NCI-H128 (cell line): ENCODE measurements around the gene PGS1.

Experiments
- DNase-seq: peaks from one replicate; lab custom pipeline; 2025; ENCODE audit not compliant: unreplicated experiment; lab: John Stamatoyannopoulos, UW

PGS1 gene

DNA sequence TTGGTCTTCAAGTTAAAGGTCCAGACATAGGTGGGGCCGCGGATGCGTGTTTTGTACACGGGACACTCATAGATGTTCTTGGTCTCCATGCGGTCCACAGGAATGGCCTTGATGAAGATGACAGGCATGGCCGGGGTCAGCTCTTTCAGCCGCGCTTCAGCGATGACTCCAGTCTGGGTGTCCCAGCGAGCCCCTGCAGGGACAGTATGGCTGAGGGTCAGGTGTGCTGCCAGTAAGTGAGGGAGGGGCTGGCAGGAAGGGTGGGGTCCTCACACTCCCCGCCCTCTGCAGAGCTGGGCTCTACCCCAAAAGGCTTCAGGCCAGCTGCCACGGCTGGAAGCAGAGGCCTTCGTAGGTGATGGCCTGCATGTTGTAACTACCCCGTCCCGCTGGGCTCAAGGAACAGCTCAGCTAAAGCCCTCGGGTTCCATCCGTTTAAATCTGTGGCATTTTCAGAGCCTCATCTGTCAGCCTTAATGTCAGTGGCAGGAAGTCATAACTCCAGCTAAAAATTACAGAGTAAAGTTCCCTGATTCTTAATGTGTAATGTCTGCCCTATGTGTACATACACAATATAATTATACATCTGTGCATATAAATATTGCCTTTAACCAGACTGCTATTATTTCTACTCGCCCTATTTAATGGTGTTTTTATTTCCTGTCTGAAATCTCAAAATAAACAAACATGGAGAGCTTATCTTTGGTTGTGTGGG is 45.7 kb downstream of the PGS1 start:
- no peak for DNase-seq

DNA sequence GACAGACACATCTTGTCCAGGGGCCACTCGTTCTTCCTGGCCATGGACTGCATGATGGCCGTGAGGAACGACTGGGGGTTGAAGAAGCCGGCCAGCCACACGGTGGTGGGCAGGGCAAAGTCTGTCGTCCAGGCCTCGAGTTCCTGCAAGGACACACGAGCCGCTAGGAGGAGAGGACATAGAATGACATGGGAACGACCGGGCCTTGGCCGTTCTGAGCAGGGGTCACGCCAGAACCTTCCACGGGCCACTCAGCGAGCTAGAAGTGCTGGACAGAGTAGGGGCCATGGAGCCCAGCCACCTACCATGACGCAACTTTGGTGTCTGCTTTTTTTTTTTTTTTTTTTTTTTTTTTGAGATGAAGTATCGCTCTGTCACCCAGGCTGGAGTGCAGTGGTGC is 47.0 kb downstream of the PGS1 start:
- no peak for DNase-seq

DNA sequence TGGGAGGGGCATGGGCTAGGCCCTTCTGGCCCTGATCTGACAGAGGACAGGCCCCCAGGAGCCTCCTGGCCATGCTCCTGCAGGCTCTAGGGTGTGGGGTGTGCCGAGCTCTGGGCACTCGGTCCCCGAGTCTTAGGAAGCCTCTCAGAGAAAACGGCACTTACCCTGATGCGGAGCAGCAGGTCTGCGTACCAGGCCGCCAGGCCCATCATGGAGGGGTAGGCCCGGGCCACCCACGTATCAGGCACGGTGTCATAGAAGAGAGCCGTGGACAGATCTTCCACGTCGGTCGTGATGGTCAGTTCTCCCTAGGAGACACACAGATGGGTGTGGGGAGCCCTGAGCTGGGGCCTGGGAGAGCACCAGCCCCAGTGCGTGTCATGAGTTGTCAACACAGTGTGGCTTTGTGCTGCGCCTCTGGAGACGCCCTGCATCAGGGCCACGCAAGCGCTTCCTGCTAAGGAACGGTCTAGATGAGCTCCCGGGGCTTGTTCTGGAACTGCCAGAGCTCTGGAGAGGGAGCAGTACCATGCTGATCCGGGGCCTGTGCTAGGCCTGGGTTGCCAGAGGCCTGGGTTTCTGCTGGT is 47.9 kb downstream of the PGS1 start:
- no peak for DNase-seq

DNA sequence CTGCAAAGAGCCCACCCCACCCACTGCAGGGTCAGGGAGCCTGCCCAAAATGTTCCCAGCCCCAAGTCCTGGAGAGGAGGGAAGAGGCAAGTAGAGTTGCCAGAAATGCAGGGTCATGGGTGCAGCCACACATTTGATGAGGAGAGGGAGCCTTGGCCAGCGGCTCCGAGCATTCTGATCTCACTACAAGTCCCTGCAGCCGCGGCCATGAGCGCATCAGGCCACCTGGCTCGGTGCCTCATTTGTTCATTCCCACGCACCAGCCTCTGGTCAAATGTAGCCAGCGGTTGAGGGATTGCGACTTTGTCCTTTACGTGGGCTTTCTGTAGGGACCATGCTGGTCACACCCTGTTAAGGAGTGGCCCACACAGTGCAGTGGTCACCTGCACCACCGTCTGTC is 48.7 kb downstream of the PGS1 start:
- DNase-seq, result no peak

DNA sequence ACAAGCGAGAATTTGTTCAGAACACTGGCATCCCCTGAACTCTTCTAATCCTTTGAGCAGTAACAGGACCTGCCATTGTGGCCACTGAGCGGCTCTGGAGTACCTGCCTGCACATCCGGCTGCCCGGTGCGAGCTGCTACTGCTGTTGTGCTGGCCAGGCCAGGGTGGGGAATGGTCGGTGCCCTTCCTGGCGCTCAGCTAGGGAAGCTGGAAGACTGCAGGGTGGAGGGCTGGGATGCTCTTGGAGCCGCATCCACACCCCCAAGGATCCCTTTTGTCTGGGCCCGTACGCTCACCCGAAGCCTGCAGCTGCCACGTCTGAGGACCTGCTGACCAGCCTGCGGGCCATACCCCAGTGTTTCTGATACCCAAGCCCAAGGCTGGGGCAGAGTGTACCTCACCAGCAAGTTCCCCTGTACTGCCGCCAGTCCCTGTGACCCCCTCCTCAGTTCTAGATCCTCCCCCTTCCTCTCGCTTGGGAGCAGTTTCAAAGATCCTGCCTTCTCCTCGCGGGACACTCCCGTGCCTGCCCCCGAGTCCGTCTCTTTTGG is 49.7 kb downstream of the PGS1 start:
- DNase-seq, result no peak

DNA sequence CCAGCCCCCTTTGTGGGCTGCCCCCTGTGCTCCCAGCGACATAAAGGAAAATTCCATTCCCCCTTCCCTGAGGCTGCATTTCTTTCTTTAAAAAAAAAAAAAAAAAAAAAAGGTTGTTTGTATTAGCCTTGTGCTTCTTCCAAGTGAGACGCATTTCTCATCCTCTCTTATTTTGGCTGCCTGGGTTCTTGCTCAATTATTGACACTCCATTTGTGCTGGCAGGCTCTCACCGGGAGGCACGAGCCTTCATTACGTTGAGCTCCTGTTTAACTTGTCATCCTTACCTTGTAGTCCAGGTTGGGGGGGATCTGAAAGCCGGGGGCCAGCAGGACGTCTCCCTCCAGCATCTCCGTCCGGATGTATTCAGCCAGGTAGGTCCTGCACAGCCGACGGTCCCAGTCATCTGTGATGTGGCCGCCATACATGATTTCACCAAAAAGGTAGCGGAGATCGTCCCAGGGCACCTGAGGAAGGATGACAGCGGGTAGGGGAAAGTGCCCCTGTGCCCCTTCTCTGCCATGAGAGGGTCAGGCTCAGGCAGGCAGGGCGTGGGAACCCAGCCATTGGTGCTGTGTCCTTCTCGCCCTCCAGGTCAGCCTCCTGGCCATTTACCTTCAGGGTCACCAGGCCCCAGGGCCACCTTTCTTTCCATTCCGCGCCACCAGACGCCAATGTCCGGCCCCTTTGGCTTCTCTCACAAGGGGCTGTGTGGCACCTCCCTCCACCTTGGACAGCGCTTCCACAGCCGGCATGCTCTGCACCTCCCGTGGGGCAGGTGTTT is 50.6 kb downstream of the PGS1 start:
- DNase-seq, result no peak

DNA sequence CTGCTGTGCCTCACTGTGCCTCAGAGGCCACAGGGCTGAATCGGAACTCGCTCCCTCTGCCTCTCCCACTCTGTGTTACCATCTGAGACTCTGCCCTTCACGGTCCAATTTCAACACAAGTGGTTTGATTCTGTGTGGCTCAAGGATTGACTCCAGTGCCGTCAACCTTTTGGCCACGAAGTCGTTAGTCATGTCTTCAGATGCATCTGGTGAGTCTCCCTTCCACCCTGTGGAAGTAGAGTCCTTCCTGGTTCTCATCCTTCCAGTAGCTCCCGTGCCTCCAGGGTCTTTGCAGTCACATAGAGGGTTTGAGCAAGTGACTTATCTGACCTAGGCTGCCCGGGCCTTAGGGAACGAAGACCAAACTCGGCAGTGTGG is 51.2 kb downstream of the PGS1 start:
- DNase-seq, result no peak

DNA sequence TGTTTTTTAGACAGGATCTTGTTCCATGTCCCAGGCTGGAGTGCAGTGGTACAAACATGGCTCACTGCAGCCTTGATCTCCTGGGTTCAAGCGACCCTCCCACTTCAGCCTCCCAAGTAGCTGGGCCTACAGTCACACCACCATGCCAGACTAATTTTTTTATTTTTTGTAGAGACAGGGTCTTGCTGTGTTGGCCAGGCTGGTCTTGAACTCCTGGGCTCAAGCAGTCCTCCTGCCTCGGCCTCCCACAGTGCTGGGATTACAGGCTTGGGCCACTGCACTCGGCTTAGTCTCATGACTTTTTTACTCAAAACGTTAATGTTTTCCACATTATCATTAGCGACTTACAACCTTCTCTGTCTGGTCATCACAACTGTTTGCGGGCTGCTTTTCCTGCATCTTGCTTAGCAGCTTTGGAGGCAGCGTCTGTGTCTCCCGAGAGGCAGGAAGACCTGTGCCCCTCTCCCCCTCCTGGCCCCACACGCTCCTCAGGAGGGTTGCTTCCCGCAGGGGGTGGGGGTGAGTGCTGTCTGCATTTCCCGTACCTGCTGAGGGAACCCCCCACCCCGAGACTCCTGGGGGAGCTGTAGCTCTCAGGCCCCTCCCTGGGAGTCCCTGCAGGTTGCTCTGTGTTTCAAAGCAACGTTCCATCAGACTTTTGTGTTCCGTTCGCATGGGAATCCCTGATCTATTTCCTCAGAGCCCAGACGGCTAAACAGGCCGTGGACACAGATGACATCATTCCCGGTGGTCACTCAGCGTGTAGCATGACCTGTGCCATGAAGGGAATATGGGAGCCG is 52.6 kb downstream of the PGS1 start:
- no peak for DNase-seq

DNA sequence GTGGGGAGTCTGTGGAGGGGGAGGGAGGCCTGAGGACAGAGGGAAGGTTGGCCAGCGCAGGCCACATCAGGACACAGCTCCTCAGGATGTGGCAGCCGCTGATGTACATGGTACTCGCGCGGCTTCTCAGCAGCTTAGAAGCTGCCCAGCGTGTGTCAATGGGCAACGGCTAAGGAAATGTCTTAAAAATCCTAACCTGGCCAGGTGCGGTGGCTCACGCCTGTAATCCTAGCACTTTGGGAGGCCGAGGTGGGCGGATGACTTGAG is 53.2 kb downstream of the PGS1 start:
- DNase-seq, result no peak

DNA sequence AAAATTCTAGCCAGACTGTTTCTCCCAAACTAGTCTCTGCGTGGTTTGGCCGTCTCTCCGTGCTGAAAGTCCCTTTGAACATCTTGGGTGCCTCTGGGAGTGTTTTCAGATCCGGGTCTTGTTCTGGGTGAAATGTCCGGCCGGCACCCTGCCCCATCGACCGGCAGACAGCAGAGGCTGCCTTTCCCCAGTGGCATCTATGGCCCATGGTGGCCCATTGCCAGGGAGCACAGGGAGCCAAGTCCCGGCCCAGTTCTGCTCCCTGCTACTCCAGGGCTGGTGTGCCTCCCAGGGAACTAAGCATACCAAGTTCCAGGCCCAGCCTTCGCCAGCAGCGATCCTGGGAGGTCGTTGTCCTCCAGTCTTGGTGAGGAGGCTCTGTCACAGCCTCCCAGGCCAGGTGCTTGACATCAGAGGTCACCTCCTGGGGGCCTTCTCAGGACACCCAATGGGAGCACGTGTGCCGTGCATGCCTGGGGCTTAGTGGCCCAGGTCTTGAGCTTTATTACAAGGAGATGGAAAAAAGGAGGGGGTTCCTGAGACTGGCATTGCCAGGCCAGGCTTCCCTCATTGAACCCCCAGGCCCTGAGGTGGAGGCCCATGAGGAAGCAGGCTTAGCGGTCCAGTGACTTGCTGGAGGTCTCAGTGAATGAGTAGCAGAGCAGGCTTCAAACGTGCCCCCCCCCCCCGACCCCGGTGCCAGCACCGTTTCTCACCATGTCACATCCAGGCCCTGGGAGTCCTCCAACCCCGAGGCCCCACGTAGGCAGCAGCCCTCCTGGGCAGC is 54.0 kb downstream of the PGS1 start:
- DNase-seq, result no peak

DNA sequence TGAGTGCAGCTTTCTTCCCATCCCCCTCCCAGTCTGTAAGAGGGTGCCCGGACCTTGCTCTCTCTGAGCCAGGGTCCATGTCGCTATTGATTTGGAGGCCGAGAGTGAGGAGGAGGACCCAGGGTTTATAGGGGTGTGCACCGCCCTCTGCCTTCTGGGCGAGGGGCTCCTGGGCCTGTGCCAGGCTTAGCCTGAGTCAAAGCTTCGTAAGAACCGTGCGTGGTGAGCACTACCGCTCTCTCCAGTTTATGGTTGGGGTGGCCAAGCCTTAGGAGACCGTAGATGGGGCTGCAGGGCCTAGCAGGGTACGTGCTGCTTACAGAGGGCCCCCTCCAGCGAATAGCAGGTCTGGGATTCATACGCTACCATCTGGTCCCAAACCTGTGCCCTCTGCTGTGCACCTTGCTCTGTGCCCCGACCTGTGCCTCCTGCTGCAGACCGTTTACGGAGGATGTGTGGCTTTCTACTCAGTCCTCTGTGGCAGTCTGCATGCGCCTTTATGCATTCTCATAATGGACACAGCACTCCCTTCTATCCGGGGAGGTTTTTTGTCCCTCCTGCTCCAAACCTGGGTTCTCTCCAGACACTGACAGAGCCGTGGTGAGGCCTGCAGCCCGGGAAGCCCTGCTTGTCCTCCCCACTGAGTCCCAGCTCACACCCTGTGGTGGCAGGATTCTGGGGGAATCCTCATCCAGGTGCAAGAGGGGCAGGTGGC is 54.7 kb downstream of the PGS1 start:
- no peak for DNase-seq

DNA sequence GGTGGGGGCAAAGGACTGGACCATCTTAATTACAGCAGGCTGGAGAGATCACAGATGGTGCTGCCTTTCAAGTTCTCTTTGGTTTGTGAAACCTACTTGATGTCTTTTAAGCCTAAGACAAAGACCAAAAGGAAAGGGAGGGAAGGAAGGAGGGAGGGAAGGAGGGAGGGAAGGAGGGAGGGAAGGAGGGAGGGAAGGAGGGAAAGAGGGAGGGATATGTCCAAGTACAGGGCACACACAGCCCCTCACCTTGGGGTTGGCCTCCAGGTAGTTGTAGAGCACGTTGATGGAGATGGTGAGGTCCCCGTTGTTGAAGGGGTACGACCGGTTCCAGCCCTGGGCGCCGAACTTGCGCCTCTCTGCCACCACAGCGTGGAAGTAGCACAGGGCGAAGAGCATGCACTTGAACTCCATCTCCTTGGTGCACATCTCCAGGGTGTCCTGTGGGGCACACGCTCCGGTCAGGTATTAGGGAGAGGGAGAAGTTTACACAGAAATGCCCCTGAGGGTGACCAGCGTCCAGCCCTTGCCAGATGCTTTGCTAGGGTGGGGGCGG is 55.4 kb downstream of the PGS1 start:
- DNase-seq, result no peak

DNA sequence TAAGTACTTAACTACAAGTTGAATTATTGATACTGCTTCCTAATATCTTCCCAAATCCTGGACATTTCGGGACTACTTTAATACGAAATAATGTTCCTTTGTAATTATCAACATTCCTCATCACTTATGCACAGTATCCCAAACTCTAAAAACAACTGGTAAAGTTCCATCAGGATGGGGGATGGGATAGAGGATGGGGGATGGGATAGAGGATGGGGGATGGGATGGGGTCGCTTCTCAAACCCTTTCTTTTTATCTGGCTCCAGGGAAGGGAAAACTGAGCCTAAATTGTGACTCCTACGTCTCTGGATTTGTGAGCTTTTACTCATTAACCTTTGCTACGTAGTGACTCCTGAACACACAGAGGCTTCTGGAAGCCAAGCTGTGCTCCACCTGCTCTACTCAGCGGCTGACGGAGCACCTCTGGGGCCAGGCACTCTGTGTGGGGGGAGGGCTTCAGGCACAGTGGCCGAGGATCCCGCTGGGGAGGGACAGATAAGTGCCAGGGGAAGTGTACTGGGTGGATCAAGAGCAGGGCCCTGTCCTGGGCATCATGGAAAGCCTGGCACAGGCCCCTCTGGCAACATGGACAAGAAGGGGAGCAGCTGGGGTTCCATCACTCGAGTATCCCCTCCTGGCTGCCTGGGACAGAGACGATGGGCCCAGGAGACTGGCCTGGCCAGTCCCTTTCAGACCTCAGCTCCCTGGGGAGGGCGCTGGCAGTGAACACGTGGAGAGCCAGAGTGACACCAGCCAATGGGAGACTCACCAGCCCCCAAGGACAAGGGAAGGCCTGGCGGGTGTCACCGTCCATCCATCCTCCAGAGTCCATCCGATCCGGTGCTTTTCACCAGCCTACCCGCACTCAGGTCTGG is 56.2 kb downstream of the PGS1 start:
- no peak for DNase-seq

DNA sequence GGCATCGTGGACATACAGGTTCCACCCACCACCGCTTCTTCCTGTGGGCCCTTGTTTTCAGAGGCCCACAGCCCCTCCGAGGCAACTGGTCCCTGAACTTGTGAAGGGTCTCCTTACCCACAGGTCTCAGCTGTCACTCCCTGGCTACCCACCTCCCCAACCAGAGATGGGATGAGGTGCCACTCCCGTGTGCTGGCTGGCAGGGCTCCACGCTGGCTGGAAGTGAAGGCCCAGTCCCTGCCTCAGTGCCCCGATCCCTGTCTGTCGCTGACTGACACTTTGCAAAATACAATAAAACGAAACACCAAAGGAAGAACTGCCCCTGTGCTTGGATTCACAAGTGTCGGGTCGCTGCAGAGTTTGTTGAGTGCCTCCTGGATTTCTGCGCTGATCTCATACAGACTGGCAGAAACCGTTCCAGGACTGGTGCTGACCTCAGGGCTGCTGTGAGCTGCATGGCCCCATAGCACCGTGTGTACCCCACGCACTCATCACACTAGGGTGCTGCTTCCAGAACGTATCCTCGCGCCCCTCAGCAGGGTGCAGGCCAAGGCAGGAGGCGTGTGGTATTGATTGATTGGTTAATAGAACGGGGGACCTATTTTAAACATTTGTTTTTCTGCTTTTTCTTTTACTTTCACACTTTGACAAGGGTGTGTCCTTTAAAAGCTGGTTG is 57.0 kb downstream of the PGS1 start:
- DNase-seq, result no peak

DNA sequence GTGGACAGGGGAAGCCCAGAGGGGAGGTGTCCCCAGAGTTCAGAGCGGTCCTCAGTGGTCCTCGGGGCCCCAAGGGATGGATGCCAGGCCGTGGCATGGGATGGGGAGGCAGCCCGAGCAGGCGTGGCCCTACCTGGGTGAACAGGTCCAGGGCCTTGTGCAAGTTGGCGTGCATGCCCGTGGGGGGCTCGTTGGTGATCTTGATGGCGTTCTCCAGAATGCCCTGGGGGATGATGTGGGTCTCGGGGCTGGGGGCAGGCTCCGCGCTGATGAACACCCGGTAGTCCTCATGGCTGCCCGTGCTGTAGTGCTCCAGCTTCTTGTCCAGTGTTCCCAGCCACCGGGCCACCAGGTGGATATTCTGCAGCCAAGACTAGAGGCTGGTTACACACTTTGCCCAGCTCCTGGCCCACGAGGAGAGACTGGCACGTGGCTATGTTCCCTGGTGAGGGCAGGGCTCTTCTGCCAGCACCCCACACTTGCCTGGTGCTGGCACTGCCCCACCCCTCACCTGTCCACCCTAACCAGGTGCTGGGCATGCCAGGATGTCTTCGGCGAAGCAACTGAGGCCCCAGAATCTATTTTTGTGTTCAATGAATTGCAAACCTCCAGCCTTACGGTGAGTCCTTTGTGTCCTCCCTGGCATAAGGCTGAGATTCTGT is 59.2 kb downstream of the PGS1 start:
- DNase-seq, result no peak

DNA sequence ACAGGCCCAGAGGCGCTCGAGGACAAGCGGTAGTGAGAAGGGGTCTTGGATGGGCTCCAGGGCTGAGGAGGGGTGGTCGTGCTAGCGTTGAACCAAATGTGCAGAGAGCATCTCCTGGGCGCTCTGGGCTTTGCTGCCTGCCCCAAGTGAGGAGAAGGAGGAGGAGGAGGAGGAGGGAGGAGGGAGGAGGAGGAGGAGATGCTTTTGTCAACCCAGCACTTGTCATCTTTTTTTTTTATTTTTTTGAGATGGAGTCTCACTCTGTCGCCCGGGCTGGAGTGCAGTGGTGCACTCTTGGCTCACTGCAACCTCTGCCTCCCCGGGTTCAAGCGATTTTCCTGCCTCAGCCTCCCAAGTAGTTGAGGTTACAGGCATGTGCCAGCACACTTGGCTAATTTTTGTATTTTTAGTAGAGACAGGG is 59.8 kb downstream of the PGS1 start:
- no peak for DNase-seq

DNA sequence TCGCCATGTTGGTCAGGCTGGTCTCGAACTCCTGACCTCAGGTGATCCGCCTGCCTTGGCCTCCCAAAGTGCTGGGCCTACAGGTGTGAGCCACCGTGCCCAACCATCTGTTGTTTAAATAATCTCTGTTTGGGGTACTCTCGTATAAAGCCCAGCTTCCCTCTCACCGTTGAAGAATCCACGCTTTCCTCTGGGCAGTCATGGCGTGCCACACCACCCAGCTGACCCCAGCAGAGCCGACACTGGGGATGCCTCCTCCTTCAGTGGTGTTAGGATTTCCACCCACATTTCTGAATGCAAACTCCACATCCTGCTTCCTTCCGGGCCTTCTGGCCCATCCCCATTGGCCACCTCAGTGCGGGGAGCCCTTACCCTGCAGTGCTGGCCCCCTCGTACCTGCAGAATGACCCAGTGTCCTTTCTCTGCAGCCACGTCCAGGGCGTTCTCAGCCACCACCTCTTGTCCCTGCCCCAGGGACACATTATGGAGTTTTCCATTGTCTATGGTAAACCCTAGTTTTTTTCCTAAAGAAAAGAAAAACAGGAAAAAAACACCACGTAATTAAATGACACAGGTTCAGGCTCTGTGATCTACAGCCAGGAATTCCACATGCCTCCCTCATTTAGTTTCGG is 60.4 kb downstream of the PGS1 start:
- no peak for DNase-seq
